HEK293 (cell line): Measurements from ENCODE around the gene SH3PXD2B.

Source experiments
- BCL11A ChIP-seq: fragments of 450-650 bp; formaldehyde crosslinking; IDR thresholded peaks from 2 replicates; pipeline ENCODE4 v1.5.1; 2016; ENCODE audit warnings: low read depth, missing biosample characterization, missing genetic modification characterization
- GLIS2 ChIP-seq: fragments of 450-650 bp; formaldehyde crosslinking; IDR thresholded peaks from 2 replicates; pipeline ENCODE4 v1.5.1; 2016; ENCODE audit warnings: missing biosample characterization, missing genetic modification characterization
- KLF16 ChIP-seq: fragments of 450-650 bp; formaldehyde crosslinking; IDR thresholded peaks from 2 replicates; pipeline ENCODE4 v1.5.1; 2017; ENCODE audit warnings: missing biosample characterization, missing genetic modification characterization
- MZF1 ChIP-seq: fragments of 450-650 bp; formaldehyde crosslinking; IDR thresholded peaks from 2 replicates; pipeline ENCODE4 v1.5.1; 2017; ENCODE audit warnings: missing biosample characterization, missing genetic modification characterization, borderline replicate concordance
- PRDM10 ChIP-seq: fragments of 450-650 bp; formaldehyde crosslinking; IDR thresholded peaks from 2 replicates; pipeline ENCODE4 v1.5.1; 2016; ENCODE audit warnings: missing biosample characterization, missing genetic modification characterization
- PRDM2 ChIP-seq: fragments of 450-650 bp; formaldehyde crosslinking; IDR thresholded peaks from 2 replicates; pipeline ENCODE4 v1.5.1; 2016; ENCODE audit warnings: missing biosample characterization, missing genetic modification characterization, borderline replicate concordance
- SALL2 ChIP-seq: fragments of 450-650 bp; formaldehyde crosslinking; IDR thresholded peaks from 2 replicates; pipeline ENCODE4 v1.5.0; 2017; ENCODE audit warnings: missing biosample characterization, mild to moderate bottlenecking, missing genetic modification characterization, borderline replicate concordance
- WT1 ChIP-seq: fragments of 450-650 bp; formaldehyde crosslinking; IDR thresholded peaks from 2 replicates; pipeline ENCODE4 v1.5.1; 2016; ENCODE audit warnings: missing biosample characterization, missing genetic modification characterization
- ZBTB10 ChIP-seq: fragments of 450-650 bp; formaldehyde crosslinking; IDR thresholded peaks from 2 replicates; pipeline ENCODE4 v1.5.1; 2016; ENCODE audit warnings: missing biosample characterization, missing genetic modification characterization
- ZBTB44 ChIP-seq: fragments of 450-650 bp; IDR thresholded peaks from 2 replicates; pipeline ENCODE4 v1.5.1; 2018; ENCODE audit warnings: missing biosample characterization, mild to moderate bottlenecking, missing genetic modification characterization
- ZBTB8A ChIP-seq: fragments of 450-650 bp; formaldehyde crosslinking; IDR thresholded peaks from 2 replicates; pipeline ENCODE4 v1.5.1; 2016; ENCODE audit warnings: missing biosample characterization, missing genetic modification characterization
- ZFHX2 ChIP-seq: fragments of 450-650 bp; formaldehyde crosslinking; conservative IDR thresholded peaks from 2 replicates; pipeline ENCODE4 v1.5.1; 2016; ENCODE audit warnings: missing biosample characterization, missing genetic modification characterization
- ZNF112 ChIP-seq: fragments of 450-650 bp; formaldehyde crosslinking; IDR thresholded peaks from 2 replicates; pipeline ENCODE4 v1.5.0; 2017; ENCODE audit warnings: missing biosample characterization, missing genetic modification characterization
- ZNF138 ChIP-seq: fragments of 450-650 bp; formaldehyde crosslinking; IDR thresholded peaks from 2 replicates; pipeline ENCODE4 v1.5.1; 2016; ENCODE audit warnings: missing biosample characterization, missing genetic modification characterization, borderline replicate concordance
- ZNF155 ChIP-seq: fragments of 450-650 bp; formaldehyde crosslinking; IDR thresholded peaks from 2 replicates; pipeline ENCODE4 v1.5.1; 2016; ENCODE audit warnings: missing biosample characterization, missing genetic modification characterization
- ZNF19 ChIP-seq: fragments of 450-650 bp; formaldehyde crosslinking; IDR thresholded peaks from 2 replicates; pipeline ENCODE4; 2016; ENCODE audit warnings: missing biosample characterization, missing genetic modification characterization, low read depth
- ZNF302 ChIP-seq: fragments of 450-650 bp; formaldehyde crosslinking; IDR thresholded peaks from 2 replicates; pipeline ENCODE4 v1.5.1; 2016; ENCODE audit warnings: missing biosample characterization, missing genetic modification characterization, low read depth
- ZNF341 ChIP-seq: fragments of 450-650 bp; formaldehyde crosslinking; IDR thresholded peaks from 2 replicates; pipeline ENCODE4; 2016; ENCODE audit warnings: low read depth, missing biosample characterization, missing genetic modification characterization
- ZNF354C ChIP-seq: fragments of 450-650 bp; formaldehyde crosslinking; IDR thresholded peaks from 2 replicates; pipeline ENCODE4 v1.5.1; 2016; ENCODE audit warnings: missing biosample characterization, missing genetic modification characterization, low read depth, borderline replicate concordance
- ZNF362 ChIP-seq: fragments of 450-650 bp; formaldehyde crosslinking; IDR thresholded peaks from 2 replicates; pipeline ENCODE4 v1.5.1; 2016; ENCODE audit warnings: missing biosample characterization, missing genetic modification characterization
- ZNF830 ChIP-seq: fragments of 450-650 bp; IDR thresholded peaks from 2 replicates; pipeline ENCODE4 v1.5.0; 2018; ENCODE audit warnings: missing biosample characterization, missing genetic modification characterization, low read depth, mild to moderate bottlenecking, moderate library complexity

Gene SH3PXD2B

GRCh38 chr5:172437445-172438318 is 16.6 kb downstream of the SH3PXD2B start (continued):
- TF ChIP-seq WT1 (tag by site-specific recombination) (peak; percentile 56; the same call in 1 of the 2 replicates), PRDM2 (tag by site-specific recombination) (no peak), ZNF354C (tag by site-specific recombination) (no peak), MZF1 (tag by site-specific recombination) (peak; percentile 64; the same call in 1 of the 2 replicates), ZBTB8A (tag by site-specific recombination) (peak; percentile 92), PRDM10 (tag by site-specific recombination) (peak; percentile 65), ZNF138 (tag by site-specific recombination) (no peak), SALL2 (tag by site-specific recombination) (no peak), GLIS2 (tag by site-specific recombination) (no peak), ZBTB44 (tag by site-specific recombination) (peak; percentile 97), ZNF112 (tag by site-specific recombination) (peak; percentile 79; the same call in 1 of the 2 replicates), ZNF155 (tag by site-specific recombination) (no peak), ZBTB10 (tag by site-specific recombination) (no peak), ZNF19 (no peak), ZNF341 (tag by site-specific recombination) (no peak), ZNF362 (tag by site-specific recombination) (peak; percentile 100), ZFHX2 (tag by site-specific recombination) (no peak), ZNF302 (tag by site-specific recombination) (no peak), BCL11A (tag by site-specific recombination) (no peak), KLF16 (no peak), ZNF830 (tag by site-specific recombination) (no peak; the same call in 1 of the 2 replicates)
